Measurements from ENCODE around the gene GPR157.

DNA sequence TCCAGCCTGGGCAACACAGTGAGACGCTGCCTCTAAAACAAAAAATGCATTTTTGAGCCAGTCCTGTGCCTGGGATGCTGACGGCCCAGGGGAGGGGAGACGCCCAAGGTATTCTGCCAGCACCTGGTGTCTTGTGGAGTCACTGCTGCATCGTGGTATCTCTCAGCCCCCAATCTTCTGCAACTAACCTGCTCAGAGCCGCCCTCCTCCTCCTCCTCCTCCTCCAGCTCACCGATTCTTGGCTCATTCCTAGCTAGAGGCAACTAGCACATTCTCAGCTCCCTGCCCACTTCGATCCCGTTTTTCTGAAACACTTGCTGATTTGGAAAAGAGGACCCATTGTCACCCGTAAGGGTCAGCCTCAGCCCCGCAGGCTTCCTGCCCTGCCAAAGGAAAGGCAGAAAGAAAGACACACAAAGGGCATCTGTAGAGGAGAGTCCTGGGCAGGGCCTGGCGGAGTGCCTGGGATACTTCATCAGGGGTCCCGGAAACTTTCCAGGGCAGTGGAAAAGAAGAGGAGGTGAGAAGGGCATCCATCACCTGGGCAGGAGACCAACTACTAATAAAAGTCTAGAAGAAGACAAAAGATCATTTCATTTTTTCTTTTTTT lies 20.7 kb downstream of the GPR157 start:
- TF ChIP-seq CTCF (conservative IDR thresholded peaks at IDR 0.05; ENCODE audit: low read length) (no peak), EZH2phosphoT487 (IDR thresholded peaks at IDR 0.05; ENCODE audit: borderline replicate concordance) (no peak)

Measured in Loucy (cell line).